Nephron progenitor cell (in vitro differentiated cells): ENCODE data around the gene GSG1L.

Source experiments
- DNase-seq: peaks from one replicate; pipeline ENCODE4 v3.0.0; 2021
- H3K27ac Mint-ChIP-seq: 2 replicates; pipeline ENCODE4 v1.8.0; 2021; ENCODE audit warnings: mild to moderate bottlenecking, moderate library complexity, mixed read lengths
- H3K27me3 Mint-ChIP-seq: 2 replicates; pipeline ENCODE4 v1.8.0; 2021; ENCODE audit warnings: mild to moderate bottlenecking, low read depth, mixed read lengths; ENCODE audit not compliant: poor library complexity
- H3K36me3 Mint-ChIP-seq: 2 replicates; pipeline ENCODE4 v1.8.0; 2021; ENCODE audit warnings: low read depth, mixed read lengths
- H3K4me1 Mint-ChIP-seq: 2 replicates; pipeline ENCODE4 v1.8.0; 2021; ENCODE audit warnings: mixed read lengths
- H3K4me3 Mint-ChIP-seq: 2 replicates; pipeline ENCODE4 v1.8.0; 2021; ENCODE audit warnings: mild to moderate bottlenecking, moderate library complexity, mixed read lengths
- H3K9me3 Mint-ChIP-seq: 2 replicates; pipeline ENCODE4 v1.8.0; 2021; ENCODE audit warnings: mild to moderate bottlenecking, moderate library complexity, mixed read lengths
- CTCF ChIP-seq: fragments of 200-600 bp; sonication (generic); IDR thresholded peaks from 2 replicates; pipeline ENCODE4 v1.5.0; 2021; ENCODE audit warnings: antibody characterized with exemption

Gene GSG1L

GRCh38 chr16:28084209-28084608 is 20.7 kb upstream of the GSG1L start:
- no peak overlapping the region for H3K4me3 Mint-ChIP-seq
- H3K27me3 Mint-ChIP-seq: no peaks in the 10 kb centered on the region
- no peaks in the 10 kb centered on the region for H3K36me3 Mint-ChIP-seq
- H3K27ac Mint-ChIP-seq: no peak overlapping the region
- DNase-seq: no peak
- H3K9me3 Mint-ChIP-seq: no peaks in the 10 kb centered on the region
- H3K4me1 Mint-ChIP-seq: peaks cover 9% of the 10 kb centered on the region
- TF ChIP-seq CTCF: no peak

DNA sequence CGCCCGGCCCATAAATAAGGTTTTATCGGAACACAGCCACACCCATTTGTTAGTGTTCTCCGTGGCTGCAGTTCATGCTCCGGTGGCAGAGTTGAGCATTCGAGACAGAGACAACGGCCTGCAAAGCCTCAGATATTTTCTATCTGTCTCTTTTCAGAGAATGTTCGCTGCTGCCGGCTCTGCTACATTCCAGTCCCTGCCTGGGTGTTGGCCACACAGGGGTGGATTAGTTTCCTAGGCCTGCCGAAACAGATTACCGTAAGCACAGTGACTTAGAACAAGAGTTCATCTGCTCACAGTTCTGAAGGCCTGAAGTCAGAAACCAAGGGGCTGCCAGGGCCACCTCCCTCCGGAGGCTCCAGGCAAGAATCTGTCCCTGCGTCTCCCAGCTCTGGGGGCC is 19.1 kb upstream of the GSG1L start:
- Mint-ChIP-seq H3K27me3 (peaks cover 5% of the 10 kb centered on the region), H3K4me1 (peaks cover 18% of the 10 kb centered on the region), H3K36me3 (no peaks in the 10 kb centered on the region), H3K27ac (no peak overlapping the region), H3K4me3 (no peak overlapping the region), H3K9me3 (no peaks in the 10 kb centered on the region)
- no peak for TF ChIP-seq CTCF
- DNase-seq: no peak

GRCh38 chr16:28081391-28081968 is 18.0 kb upstream of the GSG1L start:
- H3K9me3 Mint-ChIP-seq: no peaks in the 10 kb centered on the region
- DNase-seq: no peak
- H3K4me1 Mint-ChIP-seq: peaks cover 18% of the 10 kb centered on the region
- TF ChIP-seq CTCF: no peak
- H3K4me3 Mint-ChIP-seq: no peak overlapping the region
- no peak overlapping the region for H3K27ac Mint-ChIP-seq
- H3K36me3 Mint-ChIP-seq: no peaks in the 10 kb centered on the region
- H3K27me3 Mint-ChIP-seq: peaks cover 15% of the 10 kb centered on the region

DNA sequence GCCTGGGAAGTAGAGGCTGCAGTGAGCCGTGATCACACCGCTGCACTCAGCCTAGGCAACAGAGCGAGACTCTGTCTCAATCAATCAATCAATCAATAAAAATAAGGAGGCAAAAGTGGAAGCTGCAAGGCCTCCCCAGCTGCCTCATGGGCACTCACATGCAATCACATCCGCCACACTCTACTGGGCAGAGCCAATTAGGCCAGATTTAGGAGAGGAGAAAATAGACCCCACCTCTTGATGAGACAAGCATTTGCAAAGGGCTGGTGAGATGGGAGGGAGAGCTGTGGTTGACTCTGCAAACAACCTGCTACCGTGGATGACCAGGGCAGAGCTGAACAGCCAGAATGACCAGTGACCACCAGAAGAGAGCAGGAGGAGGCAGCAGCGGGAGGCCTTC is 14.7 kb upstream of the GSG1L start:
- peaks cover 19% of the 10 kb centered on the region for H3K4me1 Mint-ChIP-seq
- H3K9me3 Mint-ChIP-seq: no peaks in the 10 kb centered on the region
- H3K36me3 Mint-ChIP-seq: no peaks in the 10 kb centered on the region
- H3K4me3 Mint-ChIP-seq: no peak overlapping the region
- peaks cover 26% of the 10 kb centered on the region for H3K27me3 Mint-ChIP-seq
- no peak for TF ChIP-seq CTCF
- DNase-seq: no peak
- no peak overlapping the region for H3K27ac Mint-ChIP-seq

DNA sequence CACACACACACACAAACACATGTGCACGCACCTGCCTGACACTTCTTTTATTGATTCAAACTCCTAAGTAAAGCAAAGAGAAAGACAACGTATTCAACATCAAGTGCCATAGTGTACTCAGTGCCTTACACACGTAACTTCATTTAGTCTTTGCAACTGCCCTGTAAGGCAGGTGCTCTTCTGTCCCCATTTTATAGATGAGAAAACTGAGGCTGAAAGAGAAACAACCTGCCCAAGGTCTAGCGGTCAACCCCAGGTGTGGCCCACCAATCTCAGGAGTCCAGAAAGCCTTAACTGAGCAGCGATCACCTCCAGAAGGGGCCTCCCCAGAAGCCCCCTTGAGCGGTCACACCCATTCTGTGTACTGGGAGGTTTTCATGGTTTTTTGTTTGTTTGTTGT is 10.3 kb upstream of the GSG1L start:
- Mint-ChIP-seq H3K27me3 (peaks cover 52% of the 10 kb centered on the region), H3K4me1 (peaks cover 15% of the 10 kb centered on the region), H3K27ac (no peak overlapping the region), H3K4me3 (no peak overlapping the region), H3K9me3 (peaks cover 3% of the 10 kb centered on the region), H3K36me3 (no peaks in the 10 kb centered on the region)
- TF ChIP-seq CTCF: no peak
- DNase-seq: no peak

GRCh38 chr16:28072087-28072486 is 8.6 kb upstream of the GSG1L start:
- no peak for DNase-seq
- no peak for TF ChIP-seq CTCF
- Mint-ChIP-seq H3K9me3 (peaks cover 3% of the 10 kb centered on the region), H3K4me3 (no peak overlapping the region), H3K27ac (no peak overlapping the region), H3K27me3 (peaks cover 56% of the 10 kb centered on the region), H3K36me3 (no peaks in the 10 kb centered on the region), H3K4me1 (peaks cover 11% of the 10 kb centered on the region)
